Measurements from ENCODE around the gene TP53.

- TF ChIP-seq CTCF (IDR thresholded peaks at IDR 0.05) (no peak), ZFX (IDR thresholded peaks at IDR 0.05; ENCODE audit: borderline replicate concordance) (no peak)
Observed at GRCh38 chr17:7688808-7689316, 1.6 kb upstream of the TP53 start.

All from 22Rv1 (cell line).